Endothelial cell of umbilical vein (primary cell): ENCODE results near the gene TM9SF4. TPM values are rescaled to one million over a fixed set of nuclear protein-coding genes. Genes with fewer than 3 reads are reported as not detected.

ENCODE experiments used
- BruUV-seq: library from RNA; stranded (reverse); fragments of 400-500 nt; replicated peaks from 2 replicates; lab custom pipeline; 2021; lab: Mats Ljungman, UMichigan
- CTCF ChIA-PET: fragments of 300-600, 350-600 bp; sonication (Branson Sonifier 250); formaldehyde crosslinking; loops from one replicate; lab custom pipeline; 2021; ENCODE audit warnings: antibody characterized with exemption, inconsistent platforms; lab: Charles Lee
- POLR2A ChIA-PET: fragments of 300-600, 350-600 bp; sonication (Branson Sonifier 250); formaldehyde crosslinking; loops from one replicate; lab custom pipeline; 2021; ENCODE audit warnings: antibody characterized with exemption, inconsistent platforms; lab: Charles Lee
- DNase-seq: peaks from one replicate; pipeline ENCODE4 v3.0.0-alpha.2; 2011; ENCODE audit warnings: low read depth, low spot score
- FAIRE-seq: peaks from 2 replicates; lab custom pipeline; 2011; peaks lifted over from hg19 to GRCh38; lab: Jason Lieb, UNC
- H2AFZ ChIP-seq: 2 replicates; pipeline ENCODE4 v1.6.0; 2012; ENCODE audit warnings: low read depth, low read length, control low read depth, inconsistent platforms
- H3K27ac ChIP-seq: 2 replicates; pipeline ENCODE4 v1.5.1; 2011; ENCODE audit warnings: low read depth, mild to moderate bottlenecking, control low read depth, low read length, moderate library complexity; ENCODE audit not compliant: insufficient read depth
- H3K27me3 ChIP-seq, 2 experiments: 2 replicates each; pipeline versions ENCODE4 v1.6.0 to v1.6.1; 2011; ENCODE audit warnings: low read length in 2 of 2, mixed read lengths in 1 of 2; ENCODE audit not compliant: control insufficient read depth in 2 of 2, insufficient read depth in 2 of 2
- H3K36me3 ChIP-seq, 2 experiments: 2 replicates in 1 of 2; 3 replicates in 1 of 2; pipeline ENCODE4 v1.5.1; 2011; ENCODE audit warnings: low read length in 2 of 2, mild to moderate bottlenecking in 1 of 2, moderate library complexity in 1 of 2; ENCODE audit not compliant: control insufficient read depth in 2 of 2, insufficient read depth in 2 of 2; ENCODE audit errors: extremely low read depth in 1 of 2
- H3K4me1 ChIP-seq: 3 replicates; pipeline ENCODE4 v1.5.1; 2011; ENCODE audit warnings: mild to moderate bottlenecking, low read length; ENCODE audit not compliant: control insufficient read depth, insufficient read depth; ENCODE audit errors: extremely low read depth
- H3K4me2 ChIP-seq: 2 replicates; pipeline ENCODE4 v1.6.1; 2011; ENCODE audit warnings: low read length, control low read depth, mixed read lengths; ENCODE audit not compliant: insufficient read depth
- H3K4me3 ChIP-seq, 3 experiments: fragments of 200-600 bp in 1 of 3; sonication (generic), shearing (Covaris generic) in 1 of 3; replicated peaks in 1 of 3; 2 replicates each; pipeline ENCODE4 v1.5.1; 2011 to 2016; ENCODE audit warnings: control low read depth in 3 of 3, low read length in 3 of 3, mild to moderate bottlenecking in 2 of 3, inconsistent platforms in 1 of 3, low read depth in 1 of 3, moderate library complexity in 1 of 3; ENCODE audit not compliant: insufficient read depth in 1 of 3
- H3K79me2 ChIP-seq: 2 replicates; pipeline ENCODE4 v1.6.0; 2012; ENCODE audit warnings: low read length, inconsistent platforms; ENCODE audit not compliant: control insufficient read depth, insufficient read depth
- H3K9ac ChIP-seq: replicated peaks from 2 replicates; pipeline ENCODE3; 2011; ENCODE audit warnings: low read length, control low read depth; ENCODE audit not compliant: insufficient read depth; ENCODE audit errors: extremely low read depth
- H3K9me1 ChIP-seq: replicated peaks from 3 replicates; pipeline ENCODE4 v1.6.0; 2011; ENCODE audit warnings: mild to moderate bottlenecking, low read length; ENCODE audit not compliant: control insufficient read depth, insufficient read depth; ENCODE audit errors: extremely low read depth
- H3K9me3 ChIP-seq: replicated peaks from 2 replicates; pipeline ENCODE4 v1.5.1; 2012; ENCODE audit warnings: low read length, inconsistent platforms; ENCODE audit not compliant: control insufficient read depth, insufficient read depth
- H4K20me1 ChIP-seq: replicated peaks from 2 replicates; pipeline ENCODE3; 2011; ENCODE audit warnings: mild to moderate bottlenecking, low read length; ENCODE audit not compliant: control insufficient read depth, insufficient read depth; ENCODE audit errors: extremely low read depth
- EZH2 ChIP-seq: IDR thresholded peaks from 2 replicates; pipeline ENCODE4 v1.6.1; 2012; ENCODE audit warnings: borderline replicate concordance, low read depth, mild to moderate bottlenecking, moderate library complexity, low read length, inconsistent platforms; ENCODE audit not compliant: severe bottlenecking
- FOS ChIP-seq: IDR thresholded peaks from 2 replicates; pipeline ENCODE4 v1.6.1; 2011; ENCODE audit warnings: mild to moderate bottlenecking, low read length, moderate library complexity, borderline replicate concordance; ENCODE audit not compliant: insufficient read depth
- JUN ChIP-seq: IDR thresholded peaks from 2 replicates; pipeline ENCODE4 v1.6.1; 2011; ENCODE audit warnings: borderline replicate concordance, low read depth; ENCODE audit not compliant: insufficient read length, insufficient read depth
- MYC ChIP-seq: IDR thresholded peaks from one replicate; pipeline ENCODE4 v1.6.1; 2011; ENCODE audit warnings: mild to moderate bottlenecking, low read depth, low read length
- POLR2A ChIP-seq: IDR thresholded peaks from 2 replicates; pipeline ENCODE4 v1.6.1; 2012; ENCODE audit warnings: low read depth, mild to moderate bottlenecking, control low read depth, low read length
- POLR2AphosphoS5 ChIP-seq: IDR thresholded peaks from 2 replicates; pipeline ENCODE4 v1.6.1; 2012; ENCODE audit warnings: low read depth, mild to moderate bottlenecking, control low read depth, low read length, moderate library complexity; ENCODE audit not compliant: insufficient read depth
- dilution Hi-C: fragments of 300-500 bp; cut with MboI; formaldehyde crosslinking; loops from one replicate; pipeline ENCODE4 v1.15.0; 2019; ENCODE audit warnings: low sequenced_read_pairs; ENCODE audit not compliant: extremely low pct_ligation_motif_present
- intact Hi-C: fragments of 100-400 bp; cut with micrococcal nuclease; formaldehyde crosslinking; loops from one replicate; pipeline ENCODE4 v1.10.0; 2022
- polyA plus RNA-seq, 4 experiments: library from polyadenylated mRNA; depleted of rRNA in 3 of 4; stranded (reverse) in 3 of 4; unstranded in 1 of 4; fragments of >200 nt; gene quantifications; 2 replicates each; pipeline versions ENCODE4 v1.2.1 to v1.2.3, GENCODE V29; 2011 to 2012; ENCODE audit warnings: missing spikeins in 1 of 4
- total RNA-seq: library from RNA; stranded (reverse); gene quantifications from 2 replicates; pipeline ENCODE4 v1.2.3, GENCODE V29; 2021
- TF ChIP-seq, protein P1 (sequence below), 2 donors: IDR thresholded peaks; 1 replicate in 1 of 2; 2 replicates in 1 of 2; pipeline ENCODE4 v1.5.1; 2011; ENCODE audit warnings: low read length in 2 of 2, mild to moderate bottlenecking in 2 of 2, moderate library complexity in 2 of 2, control low read depth in 1 of 2, inconsistent platforms in 1 of 2, low read depth in 1 of 2; ENCODE audit not compliant: insufficient read depth in 1 of 2; ENCODE audit errors: extremely low read depth in 1 of 2
- TF ChIP-seq, protein P2 (sequence below): IDR thresholded peaks from 2 replicates; pipeline ENCODE4 v1.6.1; 2011; ENCODE audit not compliant: insufficient read depth, insufficient read length

Gene TM9SF4
- total and polyA plus RNA-seq, 2 donors (not counting 3 experiments of a cell fraction or from before 2014, with no cell fraction given): 46.4 to 61.9 TPM

DNA sequence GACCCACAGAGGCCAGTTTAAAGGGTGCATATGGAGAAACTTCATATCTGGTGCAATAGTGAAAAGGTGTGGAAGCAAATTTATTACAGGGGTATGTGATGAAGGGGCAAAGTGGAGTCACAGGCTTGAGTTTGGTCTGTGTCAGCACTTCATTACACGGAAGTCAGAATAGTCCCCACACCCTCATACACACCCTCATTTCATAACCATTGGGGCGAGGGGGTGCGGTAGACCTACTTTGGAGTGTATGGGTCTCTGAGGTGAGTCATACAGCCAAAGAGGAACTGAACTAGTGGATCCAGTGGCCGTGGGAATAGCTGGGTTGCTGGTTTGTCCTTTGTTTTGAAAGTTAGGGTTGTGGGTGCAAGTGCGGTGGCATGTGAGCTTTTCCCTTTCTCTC lies 3.3 kb downstream of the TM9SF4 start:
- Histone ChIP-seq H3K9ac (no peak overlapping the region), H4K20me1 (no peaks in the 10 kb centered on the region), H2AFZ (no peak overlapping the region), H3K9me1 (no peaks in the 10 kb centered on the region), H3K27ac (no peak overlapping the region), H3K9me3 (no peaks in the 10 kb centered on the region), H3K4me1 (peaks cover 9% of the 10 kb centered on the region), H3K79me2 (peaks cover 70% of the 10 kb centered on the region), H3K4me3 (no peak overlapping the region), H3K36me3 (no peaks in the 10 kb centered on the region), H3K27me3 (no peaks in the 10 kb centered on the region), H3K4me2 (no peak overlapping the region)
- intact Hi-C loops (no loop called here), dilution Hi-C loops (no loop called here)
- BruUV-seq: no TSS peak
- ChIA-PET CTCF (no interaction called here), POLR2A (no interaction called here)
- TF ChIP-seq JUN (no peak), FOS (no peak), POLR2A (no peak), EZH2 (no peak), POLR2AphosphoS5 (no peak), MYC (no peak)
- TF ChIP-seq, protein P1, sequence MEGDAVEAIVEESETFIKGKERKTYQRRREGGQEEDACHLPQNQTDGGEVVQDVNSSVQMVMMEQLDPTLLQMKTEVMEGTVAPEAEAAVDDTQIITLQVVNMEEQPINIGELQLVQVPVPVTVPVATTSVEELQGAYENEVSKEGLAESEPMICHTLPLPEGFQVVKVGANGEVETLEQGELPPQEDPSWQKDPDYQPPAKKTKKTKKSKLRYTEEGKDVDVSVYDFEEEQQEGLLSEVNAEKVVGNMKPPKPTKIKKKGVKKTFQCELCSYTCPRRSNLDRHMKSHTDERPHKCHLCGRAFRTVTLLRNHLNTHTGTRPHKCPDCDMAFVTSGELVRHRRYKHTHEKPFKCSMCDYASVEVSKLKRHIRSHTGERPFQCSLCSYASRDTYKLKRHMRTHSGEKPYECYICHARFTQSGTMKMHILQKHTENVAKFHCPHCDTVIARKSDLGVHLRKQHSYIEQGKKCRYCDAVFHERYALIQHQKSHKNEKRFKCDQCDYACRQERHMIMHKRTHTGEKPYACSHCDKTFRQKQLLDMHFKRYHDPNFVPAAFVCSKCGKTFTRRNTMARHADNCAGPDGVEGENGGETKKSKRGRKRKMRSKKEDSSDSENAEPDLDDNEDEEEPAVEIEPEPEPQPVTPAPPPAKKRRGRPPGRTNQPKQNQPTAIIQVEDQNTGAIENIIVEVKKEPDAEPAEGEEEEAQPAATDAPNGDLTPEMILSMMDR (IDR thresholded peaks at IDR 0.05; ENCODE audit: extremely low read depth in 1 of 2, insufficient read depth in 1 of 2, low read depth in 1 of 2, low read length in 2 of 2): no peak
- TF ChIP-seq, protein P2, sequence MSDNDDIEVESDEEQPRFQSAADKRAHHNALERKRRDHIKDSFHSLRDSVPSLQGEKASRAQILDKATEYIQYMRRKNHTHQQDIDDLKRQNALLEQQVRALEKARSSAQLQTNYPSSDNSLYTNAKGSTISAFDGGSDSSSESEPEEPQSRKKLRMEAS: no peak
- FAIRE-seq (no peak), DNase-seq (no peak)
